Keratinocyte (primary cell): ENCODE measurements around the gene DNAJB13. TPM values are rescaled to one million over a fixed set of nuclear protein-coding genes. Genes with fewer than 3 reads are reported as not detected.

Experiments used
- DNase-seq: peaks from one replicate; pipeline ENCODE4 v3.0.0-alpha.2; 2011; ENCODE audit warnings: low read depth, missing footprints, low spot score
- FAIRE-seq: peaks from 2 replicates; lab custom pipeline; 2011; peaks lifted over from hg19 to GRCh38; lab: Jason Lieb, UNC
- H2AFZ ChIP-seq: 2 replicates; pipeline ENCODE4 v1.6.0; 2012; ENCODE audit warnings: low read length, control low read depth, inconsistent platforms; ENCODE audit not compliant: control insufficient read depth
- H3K27ac ChIP-seq: 2 replicates; pipeline ENCODE4 v1.5.1; 2011; ENCODE audit warnings: low read length; ENCODE audit not compliant: control insufficient read depth, insufficient read depth
- H3K27me3 ChIP-seq: 3 replicates; pipeline ENCODE4 v1.6.0; 2011; ENCODE audit warnings: low read length; ENCODE audit not compliant: control insufficient read depth, insufficient read depth; ENCODE audit errors: extremely low read depth
- H3K36me3 ChIP-seq, 2 experiments: 2 replicates in 1 of 2; 3 replicates in 1 of 2; pipeline ENCODE4 v1.5.1; 2011; ENCODE audit warnings: low read length in 2 of 2, mild to moderate bottlenecking in 1 of 2; ENCODE audit not compliant: control insufficient read depth in 2 of 2, insufficient read depth in 2 of 2; ENCODE audit errors: extremely low read depth in 1 of 2
- H3K4me1 ChIP-seq: 3 replicates; pipeline ENCODE4 v1.5.1; 2011; ENCODE audit warnings: low read length; ENCODE audit not compliant: control insufficient read depth, insufficient read depth; ENCODE audit errors: extremely low read depth
- H3K4me2 ChIP-seq: 3 replicates; pipeline ENCODE4 v1.6.0; 2011; ENCODE audit warnings: low read depth, low read length; ENCODE audit not compliant: control insufficient read depth, insufficient read depth; ENCODE audit errors: extremely low read depth
- H3K4me3 ChIP-seq, 3 experiments: fragments of 200-600 bp in 1 of 3; sonication (generic) in 1 of 3; 2 replicates in 2 of 3; 3 replicates in 1 of 3; pipeline ENCODE4 v1.5.1; 2011 to 2016; ENCODE audit warnings: low read length in 3 of 3, mild to moderate bottlenecking in 3 of 3, control low read depth in 2 of 3, inconsistent platforms in 1 of 3, low read depth in 1 of 3, mixed read lengths in 1 of 3, mixed run types in 1 of 3, moderate library complexity in 1 of 3; ENCODE audit not compliant: control insufficient read depth in 2 of 3, insufficient read depth in 2 of 3; ENCODE audit errors: extremely low read depth in 1 of 3
- H3K79me2 ChIP-seq: 2 replicates; pipeline ENCODE4 v1.6.0; 2012; ENCODE audit warnings: low read length; ENCODE audit not compliant: control insufficient read depth, insufficient read depth
- H3K9ac ChIP-seq: 3 replicates; pipeline ENCODE4 v1.6.0; 2011; ENCODE audit warnings: low read length; ENCODE audit not compliant: control insufficient read depth, insufficient read depth; ENCODE audit errors: extremely low read depth
- H3K9me1 ChIP-seq: 3 replicates; pipeline ENCODE4 v1.6.0; 2011; ENCODE audit warnings: low read length; ENCODE audit not compliant: control insufficient read depth, insufficient read depth; ENCODE audit errors: extremely low read depth
- H3K9me3 ChIP-seq: 2 replicates; pipeline ENCODE4 v1.5.1; 2012; ENCODE audit warnings: low read depth, low read length; ENCODE audit not compliant: control insufficient read depth
- H4K20me1 ChIP-seq: 3 replicates; pipeline ENCODE4 v1.6.0; 2011; ENCODE audit warnings: low read length; ENCODE audit not compliant: control insufficient read depth, insufficient read depth; ENCODE audit errors: extremely low read depth
- EZH2 ChIP-seq: IDR thresholded peaks from one replicate; pipeline ENCODE4 v1.6.1; 2012; ENCODE audit warnings: inconsistent platforms, mild to moderate bottlenecking, low read length, moderate library complexity
- dilution Hi-C: fragments of 300-500 bp; cut with MboI; formaldehyde crosslinking; loops from one replicate; pipeline ENCODE4 v1.7.0; 2020; ENCODE audit warnings: low sequenced_read_pairs; ENCODE audit not compliant: extremely low pct_ligation_motif_present
- polyA plus RNA-seq, 5 experiments: library from polyadenylated mRNA; depleted of rRNA in 3 of 5; stranded (reverse) in 3 of 5; stranded (forward) in 1 of 5; unstranded in 1 of 5; fragments of >200 nt; gene quantifications; 1 replicate in 1 of 5; 2 replicates in 3 of 5; 3 replicates in 1 of 5; pipeline versions ENCODE4 v1.2.1 to v1.2.3, GENCODE V29; 2011 to 2012; ENCODE audit warnings: missing spikeins in 2 of 5, low read depth in 1 of 5, low replicate concordance in 1 of 5
- TF ChIP-seq, protein P1 (sequence below), 3 experiments: IDR thresholded peaks in 1 of 3; conservative IDR thresholded peaks in 1 of 3; optimal IDR thresholded peaks in 1 of 3; 2 replicates in 2 of 3; 3 replicates in 1 of 3; pipeline versions ENCODE3 to v1.5.1; 2011; ENCODE audit warnings: low read length in 3 of 3, mild to moderate bottlenecking in 3 of 3, moderate library complexity in 2 of 3, control low read depth in 1 of 3, inconsistent platforms in 1 of 3; ENCODE audit not compliant: insufficient read depth in 2 of 3; ENCODE audit errors: extremely low read depth in 1 of 3

Gene DNAJB13
- polyA plus RNA-seq, 1 donor (not counting 4 experiments of a cell fraction or from before 2014, with no cell fraction given) = 0.09 TPM

DNA sequence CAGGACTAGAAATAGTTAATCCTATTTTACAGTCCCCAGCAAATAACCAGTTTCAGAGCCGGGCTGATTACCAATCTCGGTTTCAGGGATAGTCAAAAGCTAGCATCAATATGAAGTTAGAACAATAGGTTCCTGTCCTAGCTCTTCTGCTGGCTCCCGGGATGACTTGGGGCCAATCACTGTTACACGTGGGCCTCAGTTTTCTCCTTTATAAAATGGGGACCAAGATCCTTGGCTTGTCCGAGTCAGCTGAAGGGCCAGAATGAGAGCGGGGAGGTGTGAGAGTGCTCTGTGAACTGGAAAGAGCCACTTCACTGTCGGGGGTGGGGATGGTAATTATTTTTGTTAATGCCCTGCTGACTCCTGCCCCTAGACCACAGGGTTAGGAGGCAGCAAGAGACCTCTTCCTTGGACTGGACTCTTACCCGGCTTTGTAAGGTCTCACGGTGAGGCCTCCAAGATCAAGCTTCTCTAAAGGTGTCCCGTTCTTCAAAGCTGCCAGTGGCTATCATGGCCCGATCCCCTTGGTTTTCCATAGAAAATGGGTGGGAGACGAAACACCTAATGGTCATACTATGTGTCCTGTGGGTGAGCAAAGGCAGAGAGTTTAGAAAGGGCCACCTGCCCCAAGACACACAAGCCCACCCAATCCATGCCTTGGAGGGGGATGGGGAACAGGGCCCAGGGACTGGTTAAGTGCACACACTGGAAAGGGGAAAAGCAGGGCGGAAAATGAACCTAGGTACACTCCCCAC lies 30.4 kb downstream of the DNAJB13 start:
- no peaks in the 10 kb centered on the region for H3K9me3 ChIP-seq
- no peaks in the 10 kb centered on the region for H3K36me3 ChIP-seq
- no peaks in the 10 kb centered on the region for H3K79me2 ChIP-seq
- no peak overlapping the region for H3K27ac ChIP-seq
- H3K4me1 ChIP-seq = peaks cover 9% of the 10 kb centered on the region
- H2AFZ ChIP-seq = no peak overlapping the region
- no peak overlapping the region for H3K9ac ChIP-seq
- H4K20me1 ChIP-seq = no peaks in the 10 kb centered on the region
- DNase-seq (no peak), FAIRE-seq (no peak)
- dilution Hi-C loops = no loop called here
- H3K4me3 ChIP-seq = no peak overlapping the region
- no peaks in the 10 kb centered on the region for H3K9me1 ChIP-seq
- H3K27me3 ChIP-seq = peaks cover 3% of the 10 kb centered on the region
- H3K4me2 ChIP-seq = no peak overlapping the region
- TF ChIP-seq EZH2 = no peak
- TF ChIP-seq, protein P1, sequence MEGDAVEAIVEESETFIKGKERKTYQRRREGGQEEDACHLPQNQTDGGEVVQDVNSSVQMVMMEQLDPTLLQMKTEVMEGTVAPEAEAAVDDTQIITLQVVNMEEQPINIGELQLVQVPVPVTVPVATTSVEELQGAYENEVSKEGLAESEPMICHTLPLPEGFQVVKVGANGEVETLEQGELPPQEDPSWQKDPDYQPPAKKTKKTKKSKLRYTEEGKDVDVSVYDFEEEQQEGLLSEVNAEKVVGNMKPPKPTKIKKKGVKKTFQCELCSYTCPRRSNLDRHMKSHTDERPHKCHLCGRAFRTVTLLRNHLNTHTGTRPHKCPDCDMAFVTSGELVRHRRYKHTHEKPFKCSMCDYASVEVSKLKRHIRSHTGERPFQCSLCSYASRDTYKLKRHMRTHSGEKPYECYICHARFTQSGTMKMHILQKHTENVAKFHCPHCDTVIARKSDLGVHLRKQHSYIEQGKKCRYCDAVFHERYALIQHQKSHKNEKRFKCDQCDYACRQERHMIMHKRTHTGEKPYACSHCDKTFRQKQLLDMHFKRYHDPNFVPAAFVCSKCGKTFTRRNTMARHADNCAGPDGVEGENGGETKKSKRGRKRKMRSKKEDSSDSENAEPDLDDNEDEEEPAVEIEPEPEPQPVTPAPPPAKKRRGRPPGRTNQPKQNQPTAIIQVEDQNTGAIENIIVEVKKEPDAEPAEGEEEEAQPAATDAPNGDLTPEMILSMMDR (optimal IDR thresholded peaks at IDR 0.05 in 1 of 3, IDR thresholded peaks at IDR 0.05 in 1 of 3, conservative IDR thresholded peaks at IDR 0.05 in 1 of 3; ENCODE audit: extremely low read depth in 1 of 3, insufficient read depth in 2 of 3, low read length in 3 of 3) = no peak

DNA sequence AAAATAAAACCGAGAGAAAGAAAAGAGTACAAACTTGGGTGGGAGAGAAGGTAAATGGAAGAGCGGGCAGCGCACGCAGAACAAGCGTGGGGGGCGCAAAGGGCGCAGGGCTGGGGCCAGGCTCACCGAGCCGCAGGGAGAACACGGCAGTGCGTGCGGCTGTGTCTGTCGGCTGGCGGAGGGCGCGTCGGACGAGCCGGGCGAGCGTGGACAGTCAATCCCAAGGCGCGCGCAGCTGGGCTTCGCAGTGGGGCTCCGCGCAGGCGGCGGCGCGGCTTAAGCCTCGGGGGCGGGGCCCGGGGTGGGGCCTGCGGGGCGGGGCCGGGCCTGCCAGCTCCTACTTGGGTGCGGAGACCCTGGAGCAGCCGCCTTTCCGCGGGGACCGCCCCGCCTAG lies 31.8 kb downstream of the DNAJB13 start, which contains the start of gene UCP2:
Gene UCP2 (minus strand): TSS at position 249 of the 395 bp plus-strand sequence. CDS start 4,465 bp downstream, outside the sequence.
- Histone ChIP-seq H4K20me1 (no peaks in the 10 kb centered on the region), H3K4me3 (peak within 1 kb of the TSS; percentile 48 to 83 (median 71)), H3K4me2 (peak within 1 kb of the TSS; percentile 94), H3K27ac (no peak within 1 kb of the TSS), H3K79me2 (no peaks in the 10 kb centered on the region), H3K4me1 (peaks cover 9% of the 10 kb centered on the region), H3K9me3 (no peaks in the 10 kb centered on the region), H3K27me3 (peaks cover 3% of the 10 kb centered on the region), H3K9ac (peak within 1 kb of the TSS; percentile 28), H2AFZ (peak within 1 kb of the TSS; percentile 98), H3K36me3 (no peaks in the 10 kb centered on the region), H3K9me1 (no peaks in the 10 kb centered on the region)
- FAIRE-seq (no peak), DNase-seq (no peak)
- dilution Hi-C loops = no loop called here
- TF ChIP-seq EZH2 = no peak
- TF ChIP-seq, protein P1 (optimal IDR thresholded peaks at IDR 0.05 in 1 of 3, IDR thresholded peaks at IDR 0.05 in 1 of 3, conservative IDR thresholded peaks at IDR 0.05 in 1 of 3; ENCODE audit: extremely low read depth in 1 of 3, insufficient read depth in 2 of 3, low read length in 3 of 3) = no peak
